ENCODE measurements around the gene MLXIP.

MLXIP gene

GRCh38 chr12:122094137-122094734, 15.7 kb downstream of the MLXIP start:
- TF ChIP-seq CTCF (IDR thresholded peaks at IDR 0.05; ENCODE audit: low read depth, low read length) = no peak
- H3K4me3 ChIP-seq (ENCODE audit: low read depth, low read length) = no peak overlapping the region

GRCh38 chr12:122094735-122095631, 16.4 kb downstream of the MLXIP start:
- TF ChIP-seq CTCF (IDR thresholded peaks at IDR 0.05; ENCODE audit: low read depth, low read length) = no peak
- no peak overlapping the region for H3K4me3 ChIP-seq (ENCODE audit: low read depth, low read length)

GRCh38 chr12:122096014-122096413, 17.5 kb downstream of the MLXIP start:
- no peak overlapping the region for H3K4me3 ChIP-seq (ENCODE audit: low read depth, low read length)
- no peak for TF ChIP-seq CTCF (IDR thresholded peaks at IDR 0.05; ENCODE audit: low read depth, low read length)

GRCh38 chr12:122096591-122097149, 18.1 kb downstream of the MLXIP start:
- no peak overlapping the region for H3K4me3 ChIP-seq (ENCODE audit: low read depth, low read length)
- TF ChIP-seq CTCF (IDR thresholded peaks at IDR 0.05; ENCODE audit: low read depth, low read length) = no peak

GRCh38 chr12:122097584-122097926, 19.0 kb downstream of the MLXIP start:
- H3K4me3 ChIP-seq (ENCODE audit: low read depth, low read length) = no peak overlapping the region
- TF ChIP-seq CTCF (IDR thresholded peaks at IDR 0.05; ENCODE audit: low read depth, low read length) = no peak

- TF ChIP-seq CTCF (IDR thresholded peaks at IDR 0.05; ENCODE audit: low read depth, low read length) = no peak
- H3K4me3 ChIP-seq (ENCODE audit: low read depth, low read length) = no peak overlapping the region
These were observed 19.6 kb downstream of the MLXIP start for GRCh38 chr12:122097927-122098756.

All from WI38 (cell line).